HEK293 (cell line): ENCODE data around the gene PTX4.

ENCODE experiments used
- CTCF ChIA-PET: fragments of 350-600 bp; formaldehyde crosslinking; extraction: SDS; loops from one replicate; lab custom pipeline; 2021; ENCODE audit warnings: antibody characterized with exemption; lab: Yijun Ruan, JAX
- POLR2A ChIA-PET: fragments of 300-600 bp; formaldehyde crosslinking; extraction: SDS; loops from one replicate; lab custom pipeline; 2020; ENCODE audit warnings: antibody characterized with exemption, inconsistent platforms; lab: Yijun Ruan, JAX
- H3K27ac ChIP-seq: fragments of 200-500 bp; sonication (Bioruptor generic); 2 replicates; pipeline ENCODE4 v1.5.1; 2014; ENCODE audit warnings: low read depth, low read length, control low read depth, inconsistent platforms; ENCODE audit errors: extremely low read depth
- H3K36me3 ChIP-seq, 2 experiments: fragments of 200-500 bp in 1 of 2; sonication (Bioruptor generic) in 1 of 2; 1 replicate in 1 of 2; 2 replicates in 1 of 2; pipeline ENCODE4 v1.5.1; 2014 to 2017; ENCODE audit warnings: inconsistent platforms in 2 of 2, low read length in 2 of 2; ENCODE audit not compliant: control insufficient read depth in 2 of 2, insufficient read depth in 1 of 2
- H3K4me1 ChIP-seq: fragments of 200-500 bp; sonication (Bioruptor generic); 2 replicates; pipeline ENCODE4 v1.5.1; 2014; ENCODE audit warnings: mild to moderate bottlenecking, low read length, inconsistent platforms; ENCODE audit not compliant: control insufficient read depth, insufficient read depth
- H3K4me3 ChIP-seq: 2 replicates; pipeline ENCODE4 v1.5.1; 2011; ENCODE audit warnings: low read depth, mild to moderate bottlenecking, control low read depth, low read length, moderate library complexity
- H3K9me3 ChIP-seq: fragments of 200-500 bp; sonication (Bioruptor generic); 2 replicates; pipeline ENCODE4 v1.5.1; 2014; ENCODE audit warnings: low read depth, low read length, inconsistent platforms; ENCODE audit not compliant: control insufficient read depth, insufficient read depth
- BCL11A ChIP-seq: fragments of 450-650 bp; formaldehyde crosslinking; IDR thresholded peaks from 2 replicates; pipeline ENCODE4 v1.5.1; 2016; ENCODE audit warnings: low read depth, missing biosample characterization, missing genetic modification characterization
- HOXD13 ChIP-seq: sonication (generic); formaldehyde crosslinking; IDR thresholded peaks from 2 replicates; pipeline ENCODE4 v1.8.0; 2022; ENCODE audit warnings: missing genetic modification reagents, borderline replicate concordance
- PRDM10 ChIP-seq: fragments of 450-650 bp; formaldehyde crosslinking; IDR thresholded peaks from 2 replicates; pipeline ENCODE4 v1.5.1; 2016; ENCODE audit warnings: missing biosample characterization, missing genetic modification characterization
- TSHZ1 ChIP-seq: fragments of 450-650 bp; formaldehyde crosslinking; IDR thresholded peaks from 2 replicates; pipeline ENCODE4 v1.5.1; 2016; ENCODE audit warnings: missing biosample characterization, missing genetic modification characterization, borderline replicate concordance
- ZFP69B ChIP-seq: fragments of 450-650 bp; formaldehyde crosslinking; IDR thresholded peaks from 2 replicates; pipeline ENCODE4 v1.5.1; 2016; ENCODE audit warnings: missing biosample characterization, missing genetic modification characterization
- ZNF239 ChIP-seq: fragments of 450-650 bp; formaldehyde crosslinking; IDR thresholded peaks from 2 replicates; pipeline ENCODE4 v1.5.1; 2016; ENCODE audit warnings: missing biosample characterization, missing genetic modification characterization
- ZNF335 ChIP-seq: fragments of 450-650 bp; formaldehyde crosslinking; conservative IDR thresholded peaks from 2 replicates; pipeline ENCODE4 v1.5.1; 2016; ENCODE audit warnings: missing biosample characterization, missing genetic modification characterization
- ZNF391 ChIP-seq: fragments of 450-650 bp; formaldehyde crosslinking; IDR thresholded peaks from 2 replicates; pipeline ENCODE4 v1.5.1; 2016; ENCODE audit warnings: low read depth, missing biosample characterization, missing genetic modification characterization, borderline replicate concordance
- ZNF549 ChIP-seq: fragments of 450-650 bp; IDR thresholded peaks from 2 replicates; pipeline ENCODE4 v1.5.1; 2018; ENCODE audit warnings: missing biosample characterization, missing genetic modification characterization, mild to moderate bottlenecking, inconsistent platforms, moderate library complexity
- ZNF645 ChIP-seq: fragments of 450-650 bp; formaldehyde crosslinking; IDR thresholded peaks from 2 replicates; pipeline ENCODE4; 2016; ENCODE audit warnings: missing biosample characterization, missing genetic modification characterization
- ZNF701 ChIP-seq: fragments of 450-650 bp; formaldehyde crosslinking; IDR thresholded peaks from 2 replicates; pipeline ENCODE4 v1.5.1; 2016; ENCODE audit warnings: missing biosample characterization, missing genetic modification characterization

Gene PTX4

GRCh38 chr16:1471569-1472194 lies 17.1 kb downstream of the PTX4 start:
- Histone ChIP-seq H3K4me1 (peaks cover 3% of the 10 kb centered on the region; the same call in 1 of the 2 replicates), H3K27ac (no peak overlapping the region), H3K4me3 (no peak overlapping the region), H3K36me3 (no peaks in the 10 kb centered on the region), H3K9me3 (no peaks in the 10 kb centered on the region)
- ChIA-PET CTCF (interaction anchor here (0.6 to 0.8 kb wide), 2 partner anchors 28 to 108 kb away, joined by 3 read pairs; no protein-coding TSS in a partner anchor), POLR2A (no interaction called here)
- TF ChIP-seq ZNF335 (tag by site-specific recombination): peak; percentile 91
- TF ChIP-seq ZNF645 (tag by site-specific recombination): no peak

DNA sequence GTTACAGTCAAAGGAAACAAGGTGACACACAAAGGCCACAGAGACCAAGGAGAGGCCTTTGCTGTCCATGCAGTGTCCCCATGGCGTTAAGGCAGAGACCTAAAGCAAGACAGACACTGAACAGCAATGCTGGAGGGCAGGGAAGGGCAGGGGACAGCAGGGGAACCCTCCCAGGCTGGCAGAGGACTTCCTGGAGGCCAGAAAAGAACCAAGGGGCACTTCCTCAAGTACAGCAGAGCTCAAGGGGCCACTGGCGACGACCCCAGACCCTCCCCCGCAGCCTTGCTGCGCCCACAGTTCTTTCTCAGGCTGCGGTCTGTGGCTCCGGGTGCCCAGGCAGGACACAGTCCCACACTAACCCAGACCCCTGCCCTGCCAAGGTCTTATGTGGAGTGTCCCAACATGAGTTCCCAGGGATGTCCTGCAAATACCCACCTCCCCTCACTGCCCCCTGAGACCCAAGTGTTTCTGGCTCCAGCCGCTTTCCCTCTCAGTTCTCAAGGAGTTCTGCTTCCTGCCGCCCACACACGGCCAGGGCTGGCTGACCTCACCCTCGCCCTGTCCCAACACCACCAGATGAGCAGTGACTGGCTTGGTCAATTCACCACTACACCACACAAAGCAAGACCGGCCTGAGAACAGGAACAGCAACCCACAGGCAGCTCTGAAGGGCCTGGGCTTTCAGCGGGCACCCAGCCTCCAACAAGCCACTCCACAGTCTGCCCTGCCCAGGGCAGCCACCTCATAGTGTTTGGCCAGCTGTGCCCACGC lies 18.1 kb downstream of the PTX4 start:
- TF ChIP-seq ZNF391 (tag by site-specific recombination): no peak
- TF ChIP-seq ZNF701 (tag by site-specific recombination): no peak
- TF ChIP-seq ZNF239: no peak
- TF ChIP-seq HOXD13 (CRISPR knock-in tag): no peak
- no peak for TF ChIP-seq PRDM10
- no peak for TF ChIP-seq ZNF549 (tag by site-specific recombination)
- no peak for TF ChIP-seq TSHZ1
- no peak for TF ChIP-seq ZFP69B (tag by site-specific recombination)
- TF ChIP-seq BCL11A (tag by site-specific recombination): no peak
- Histone ChIP-seq H3K27ac (no peak overlapping the region), H3K36me3 (no peaks in the 10 kb centered on the region), H3K4me1 (peaks cover 3% of the 10 kb centered on the region; the same call in 1 of the 2 replicates), H3K9me3 (no peaks in the 10 kb centered on the region), H3K4me3 (no peak overlapping the region)
- POLR2A ChIA-PET: no interaction called here
- CTCF ChIA-PET: interaction anchor here (0.8 kb wide), 1 partner anchor 107 kb away, joined by 3 read pairs; no protein-coding TSS in a partner anchor
